ENCODE data around the gene IRAK1.

The IRAK1 gene

DNA sequence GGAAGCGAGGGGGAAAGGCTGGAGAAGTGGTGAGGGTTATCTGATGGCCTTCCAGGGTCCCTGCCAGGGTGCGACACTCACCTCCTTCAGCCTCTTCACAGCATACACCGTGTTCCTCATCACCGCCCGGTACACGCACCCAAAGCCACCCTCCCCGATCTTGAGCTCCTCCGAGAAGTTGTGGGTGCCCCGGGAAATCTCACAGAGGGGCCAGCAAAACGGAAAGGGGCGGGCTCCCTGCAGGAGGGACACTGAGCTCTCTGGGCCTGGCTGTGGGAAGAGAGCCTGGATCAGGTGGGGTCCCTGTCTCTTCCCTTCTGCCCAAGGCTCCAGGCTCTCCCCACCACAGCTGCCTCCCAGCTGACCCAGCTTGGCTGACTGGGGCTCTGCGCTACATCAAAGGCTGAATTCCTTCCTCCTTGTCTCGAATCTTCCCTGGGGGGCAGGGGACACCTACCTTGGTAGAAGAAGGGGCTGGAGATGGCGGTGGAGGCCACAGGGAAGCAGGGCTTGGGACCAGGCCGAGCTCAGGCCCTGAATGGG is 1.1 kb downstream of the IRAK1 start:
- Mint-ChIP-seq H3K36me3 (ENCODE audit: low read depth) (peaks cover 8% of the 10 kb centered on the region), H3K27ac (peak overlapping the region; percentile 82), H3K4me1 (ENCODE audit: low read depth) (peaks cover 7% of the 10 kb centered on the region), H3K4me3 (peak overlapping the region; percentile 86), H3K9me3 (no peaks in the 10 kb centered on the region), H3K27me3 (ENCODE audit: low read depth) (no peaks in the 10 kb centered on the region)

DNA sequence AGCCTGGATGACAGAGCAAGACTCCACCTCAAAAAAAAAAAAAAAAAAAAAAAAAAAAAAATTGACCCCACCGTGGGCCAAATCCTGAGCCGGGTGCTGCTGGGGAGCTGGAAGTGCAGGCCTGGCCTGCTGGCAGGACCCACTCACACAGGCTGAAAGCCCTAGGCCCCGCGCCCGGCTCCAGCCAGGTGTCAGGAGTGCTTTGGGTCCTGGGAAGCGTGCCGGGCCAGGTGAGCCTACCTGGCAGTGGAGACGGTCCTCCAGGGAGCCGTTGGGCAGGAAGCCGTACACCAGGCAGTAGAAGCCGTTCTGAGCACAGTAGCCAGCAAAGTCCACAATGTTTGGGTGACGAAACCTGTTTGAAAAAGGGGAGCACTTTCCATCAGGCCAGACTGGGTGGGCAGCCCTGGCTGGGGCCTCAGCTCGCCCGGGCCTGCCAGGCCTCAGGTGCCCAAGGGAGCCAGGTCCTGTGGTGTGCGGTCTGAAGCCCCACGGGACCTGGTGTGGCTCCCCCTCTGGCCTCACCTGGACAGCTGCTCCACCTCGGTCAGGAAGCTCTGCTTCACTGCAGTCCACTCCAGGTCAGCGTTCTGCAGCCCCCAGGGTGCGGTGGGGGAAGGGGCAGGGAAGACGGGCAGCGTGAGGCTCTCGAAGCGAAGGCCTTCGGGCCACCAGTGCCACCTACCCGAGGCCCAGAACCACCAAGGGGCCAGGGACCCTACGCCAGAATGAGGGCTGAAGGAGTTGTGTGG is 1.8 kb downstream of the IRAK1 start:
- no peaks in the 10 kb centered on the region for H3K9me3 Mint-ChIP-seq
- no peaks in the 10 kb centered on the region for H3K27me3 Mint-ChIP-seq (ENCODE audit: low read depth)
- H3K27ac Mint-ChIP-seq: no peak overlapping the region
- H3K36me3 Mint-ChIP-seq (ENCODE audit: low read depth): peaks cover 8% of the 10 kb centered on the region
- H3K4me3 Mint-ChIP-seq: peak overlapping the region; percentile 86
- peaks cover 8% of the 10 kb centered on the region for H3K4me1 Mint-ChIP-seq (ENCODE audit: low read depth)

DNA sequence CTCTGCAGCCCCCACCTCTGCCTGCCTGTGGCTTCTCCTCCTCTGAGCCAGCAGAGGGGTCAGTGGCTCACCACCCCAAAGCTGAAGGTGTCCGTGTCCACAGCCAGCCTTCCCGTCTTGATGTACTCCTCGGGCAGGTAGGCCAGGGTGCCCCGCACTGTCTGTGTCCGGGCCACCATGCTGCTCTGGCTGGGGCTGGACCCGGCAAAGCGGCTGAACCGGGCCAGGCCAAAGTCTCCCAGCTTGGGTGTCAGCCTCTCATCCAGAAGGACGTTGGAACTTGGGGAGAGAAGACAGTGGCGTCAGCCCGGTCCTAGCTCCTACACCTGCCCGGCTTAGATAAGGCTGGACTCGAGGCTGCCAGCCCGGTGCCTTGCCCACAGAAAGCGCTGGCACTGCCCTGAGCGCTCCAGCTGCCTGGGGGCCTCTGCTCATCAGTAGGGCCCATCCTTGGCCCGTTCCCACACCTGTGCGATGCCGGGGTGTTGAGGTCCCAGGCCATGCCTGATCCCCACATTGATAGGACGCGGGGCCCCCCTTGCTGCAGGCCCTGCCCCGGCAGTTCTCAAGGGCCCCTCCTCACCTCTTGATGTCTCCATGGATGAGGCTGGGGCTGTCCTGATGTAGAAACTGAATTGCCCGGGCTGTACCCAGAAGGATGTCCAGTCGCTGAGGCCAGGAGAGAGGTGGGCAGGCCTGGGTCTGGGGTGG is 3.2 kb downstream of the IRAK1 start:
- Mint-ChIP-seq H3K4me3 (no peak overlapping the region), H3K27me3 (ENCODE audit: low read depth) (no peaks in the 10 kb centered on the region), H3K9me3 (no peaks in the 10 kb centered on the region), H3K36me3 (ENCODE audit: low read depth) (peaks cover 8% of the 10 kb centered on the region), H3K27ac (no peak overlapping the region), H3K4me1 (ENCODE audit: low read depth) (peaks cover 8% of the 10 kb centered on the region)

DNA sequence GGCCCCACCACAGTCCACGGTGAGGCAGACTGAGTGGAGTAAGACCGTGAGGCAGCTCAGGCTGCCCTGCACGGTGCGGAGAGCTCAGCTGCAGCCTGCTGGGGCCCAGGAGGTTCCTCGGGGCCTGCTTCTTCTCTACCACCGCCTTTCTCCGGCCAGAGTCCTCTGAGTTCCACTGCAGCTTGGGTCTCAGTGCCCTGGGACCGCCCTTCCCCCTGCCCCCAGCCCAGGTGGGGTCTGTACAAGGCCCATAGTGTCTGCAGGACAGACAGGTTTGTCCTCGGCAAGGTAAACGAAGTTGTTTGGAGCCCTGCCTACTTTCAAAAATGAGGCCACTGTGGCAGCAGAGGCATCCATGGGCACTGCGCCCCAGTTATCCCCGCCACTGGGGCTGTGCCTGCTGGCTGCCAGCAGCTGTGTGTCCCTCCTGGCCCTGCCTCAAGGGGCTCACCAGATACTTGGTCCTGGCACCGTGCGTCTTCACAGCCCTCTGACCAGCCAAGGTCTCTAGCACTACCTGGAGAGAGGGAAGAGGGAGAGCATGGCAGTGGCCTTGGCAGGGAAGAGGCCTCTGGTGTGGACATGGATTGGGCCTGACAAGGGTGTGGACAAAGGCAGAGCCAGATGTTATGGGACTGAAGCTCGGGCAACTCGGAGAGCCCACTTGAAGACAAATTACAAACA is 4.0 kb downstream of the IRAK1 start:
- Mint-ChIP-seq H3K36me3 (ENCODE audit: low read depth) (peaks cover 8% of the 10 kb centered on the region), H3K27me3 (ENCODE audit: low read depth) (no peaks in the 10 kb centered on the region), H3K27ac (peak overlapping the region; percentile 15), H3K4me3 (peak overlapping the region; percentile 54), H3K9me3 (no peaks in the 10 kb centered on the region), H3K4me1 (ENCODE audit: low read depth) (peaks cover 8% of the 10 kb centered on the region)

DNA sequence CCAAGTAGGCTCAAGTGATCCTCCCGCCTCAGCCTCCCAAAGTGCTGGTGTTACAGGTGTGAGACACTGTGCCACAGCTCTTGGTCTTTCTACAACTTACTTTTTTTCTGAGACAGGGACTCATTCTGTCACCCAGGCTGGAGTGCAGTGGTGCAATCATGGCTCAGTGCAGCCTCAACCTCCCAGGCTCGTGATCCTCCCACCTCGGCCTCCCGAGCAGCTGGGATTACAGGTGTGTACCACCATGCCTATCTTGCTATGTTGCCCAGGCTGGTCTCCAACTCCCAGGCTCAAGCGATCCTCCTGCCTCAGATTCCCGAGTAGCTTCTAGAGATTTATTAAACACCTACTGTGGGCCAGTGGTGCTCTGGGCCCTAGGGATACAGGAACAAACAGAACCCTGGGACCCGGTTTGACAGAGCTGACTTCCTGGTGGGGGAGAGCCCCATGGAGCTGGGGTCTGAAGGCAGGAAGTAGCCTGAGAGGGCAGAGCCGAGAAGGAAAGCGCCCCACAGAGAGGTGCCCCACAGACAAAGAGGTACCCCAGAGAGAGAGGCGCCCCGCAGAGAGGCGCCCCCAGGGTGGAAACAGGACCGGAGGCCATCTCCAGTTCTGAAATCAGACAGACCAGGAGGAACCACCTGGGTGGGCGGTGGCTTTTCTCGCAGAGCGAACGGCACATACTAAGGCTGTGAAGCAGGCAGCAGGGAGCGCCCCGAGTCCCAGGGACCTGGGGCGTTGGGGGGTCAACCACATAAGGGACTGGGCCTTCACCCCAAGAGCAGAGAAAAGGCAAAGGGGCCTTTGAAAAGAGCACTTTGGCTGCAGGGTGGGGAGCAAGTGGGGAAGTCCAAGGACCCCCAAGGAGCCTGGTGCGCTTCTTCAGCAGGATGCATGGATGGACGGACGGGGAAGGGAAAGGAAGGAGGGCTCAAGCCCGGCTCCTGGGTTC is 5.0 kb downstream of the IRAK1 start:
- Mint-ChIP-seq H3K9me3 (no peaks in the 10 kb centered on the region), H3K27me3 (ENCODE audit: low read depth) (no peaks in the 10 kb centered on the region), H3K4me1 (ENCODE audit: low read depth) (peaks cover 4% of the 10 kb centered on the region), H3K36me3 (ENCODE audit: low read depth) (peaks cover 8% of the 10 kb centered on the region), H3K27ac (no peak overlapping the region), H3K4me3 (no peak overlapping the region)

DNA sequence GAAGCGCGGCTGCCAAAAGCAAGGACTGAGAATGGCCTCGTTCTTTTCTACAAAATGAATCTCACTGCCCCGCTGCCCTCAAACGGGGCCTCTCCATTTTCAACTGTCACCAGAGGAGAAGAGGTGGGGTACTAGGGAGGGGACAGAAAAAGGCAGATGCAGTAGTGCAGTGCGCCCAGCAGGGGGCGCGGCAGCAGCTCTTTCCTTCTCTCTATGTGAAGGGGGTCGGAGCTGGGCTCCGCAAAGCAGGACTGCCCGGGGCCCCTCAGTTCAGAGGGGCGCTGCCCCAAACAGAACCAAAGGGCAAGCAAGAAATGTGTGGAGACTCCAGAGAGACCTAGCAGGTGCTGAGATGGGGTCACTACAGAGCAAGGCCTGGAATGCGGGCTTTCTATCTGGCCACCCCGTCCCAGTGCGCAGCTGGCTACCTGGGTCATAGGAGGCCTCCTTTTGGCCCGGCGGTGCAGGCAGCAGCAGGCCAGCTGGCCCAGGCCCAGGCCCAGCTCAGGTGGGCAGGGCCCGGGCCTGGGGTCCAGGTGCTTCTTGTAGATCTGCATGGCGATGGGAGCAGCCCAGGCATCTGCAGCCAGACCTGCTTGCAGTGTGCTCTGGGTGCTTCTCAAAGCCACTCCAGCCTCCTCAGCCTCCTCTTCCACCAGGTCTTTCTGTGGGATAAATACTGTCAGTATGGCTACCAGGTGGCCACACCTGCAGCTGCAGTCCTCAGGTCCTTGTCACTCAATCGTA is 5.9 kb downstream of the IRAK1 start:
- Mint-ChIP-seq H3K4me3 (no peak overlapping the region), H3K4me1 (ENCODE audit: low read depth) (peaks cover 5% of the 10 kb centered on the region), H3K36me3 (ENCODE audit: low read depth) (peaks cover 6% of the 10 kb centered on the region), H3K27ac (no peak overlapping the region), H3K27me3 (ENCODE audit: low read depth) (no peaks in the 10 kb centered on the region), H3K9me3 (no peaks in the 10 kb centered on the region)

DNA sequence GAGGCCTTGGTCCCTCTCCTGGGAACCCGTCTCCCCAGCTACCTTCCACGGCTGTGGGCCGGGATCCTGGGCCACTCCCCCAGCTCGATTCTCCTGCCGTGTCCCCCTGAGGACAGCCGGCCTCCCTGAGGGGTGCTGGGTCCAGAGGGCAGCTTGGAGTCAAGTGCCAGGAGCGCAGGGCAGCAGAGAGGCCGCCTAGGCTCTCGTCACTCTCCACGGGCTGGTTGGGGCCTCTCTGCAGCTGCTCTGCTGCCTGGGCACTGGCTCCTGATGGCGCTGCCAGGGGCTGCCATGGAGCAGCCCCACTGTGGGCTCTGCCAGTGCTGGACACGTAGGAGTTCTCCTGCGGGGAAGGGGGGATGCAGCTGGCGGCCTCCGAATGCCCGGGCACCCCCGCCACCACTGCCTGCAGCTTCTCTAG is 6.7 kb downstream of the IRAK1 start:
- Mint-ChIP-seq H3K27ac (no peak overlapping the region), H3K9me3 (no peaks in the 10 kb centered on the region), H3K4me3 (no peak overlapping the region), H3K36me3 (ENCODE audit: low read depth) (peaks cover 6% of the 10 kb centered on the region), H3K27me3 (ENCODE audit: low read depth) (no peaks in the 10 kb centered on the region), H3K4me1 (ENCODE audit: low read depth) (peaks cover 8% of the 10 kb centered on the region)

DNA sequence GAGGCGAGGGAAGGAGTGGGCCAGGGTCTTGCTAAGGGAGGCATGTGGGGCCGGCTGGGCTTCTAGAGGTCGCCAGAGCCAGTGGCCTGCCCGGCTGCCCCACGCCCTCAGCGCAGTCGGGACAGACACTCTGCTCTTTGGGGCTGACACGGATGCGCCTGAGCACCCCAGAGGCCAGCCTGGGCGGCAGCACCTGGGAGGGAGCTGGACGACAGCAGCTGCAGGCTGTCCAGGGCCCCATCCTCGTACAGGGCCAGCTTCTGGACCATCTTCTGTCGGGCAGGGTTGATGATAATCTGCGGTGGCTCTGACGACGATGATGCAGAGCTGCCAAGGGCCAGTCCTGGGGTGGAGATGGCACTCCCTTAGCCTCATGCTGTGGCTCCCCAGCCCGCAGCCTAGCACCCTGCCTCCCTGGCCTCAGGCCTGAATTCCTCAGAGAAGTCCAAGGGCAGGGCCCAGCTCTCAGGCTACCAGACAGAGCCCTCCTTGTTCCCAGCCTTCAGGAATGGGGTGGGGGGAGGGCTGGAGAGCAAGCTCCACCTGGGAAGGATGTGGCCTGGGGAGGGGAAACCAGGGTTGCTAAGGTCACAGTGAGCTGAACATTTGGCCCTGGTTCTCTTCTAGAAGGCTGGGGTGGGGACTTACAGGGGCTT is 7.2 kb downstream of the IRAK1 start:
- peaks cover 10% of the 10 kb centered on the region for H3K36me3 Mint-ChIP-seq (ENCODE audit: low read depth)
- no peaks in the 10 kb centered on the region for H3K27me3 Mint-ChIP-seq (ENCODE audit: low read depth)
- no peak overlapping the region for H3K27ac Mint-ChIP-seq
- H3K9me3 Mint-ChIP-seq: no peaks in the 10 kb centered on the region
- H3K4me1 Mint-ChIP-seq (ENCODE audit: low read depth): peaks cover 11% of the 10 kb centered on the region
- H3K4me3 Mint-ChIP-seq: no peak overlapping the region

DNA sequence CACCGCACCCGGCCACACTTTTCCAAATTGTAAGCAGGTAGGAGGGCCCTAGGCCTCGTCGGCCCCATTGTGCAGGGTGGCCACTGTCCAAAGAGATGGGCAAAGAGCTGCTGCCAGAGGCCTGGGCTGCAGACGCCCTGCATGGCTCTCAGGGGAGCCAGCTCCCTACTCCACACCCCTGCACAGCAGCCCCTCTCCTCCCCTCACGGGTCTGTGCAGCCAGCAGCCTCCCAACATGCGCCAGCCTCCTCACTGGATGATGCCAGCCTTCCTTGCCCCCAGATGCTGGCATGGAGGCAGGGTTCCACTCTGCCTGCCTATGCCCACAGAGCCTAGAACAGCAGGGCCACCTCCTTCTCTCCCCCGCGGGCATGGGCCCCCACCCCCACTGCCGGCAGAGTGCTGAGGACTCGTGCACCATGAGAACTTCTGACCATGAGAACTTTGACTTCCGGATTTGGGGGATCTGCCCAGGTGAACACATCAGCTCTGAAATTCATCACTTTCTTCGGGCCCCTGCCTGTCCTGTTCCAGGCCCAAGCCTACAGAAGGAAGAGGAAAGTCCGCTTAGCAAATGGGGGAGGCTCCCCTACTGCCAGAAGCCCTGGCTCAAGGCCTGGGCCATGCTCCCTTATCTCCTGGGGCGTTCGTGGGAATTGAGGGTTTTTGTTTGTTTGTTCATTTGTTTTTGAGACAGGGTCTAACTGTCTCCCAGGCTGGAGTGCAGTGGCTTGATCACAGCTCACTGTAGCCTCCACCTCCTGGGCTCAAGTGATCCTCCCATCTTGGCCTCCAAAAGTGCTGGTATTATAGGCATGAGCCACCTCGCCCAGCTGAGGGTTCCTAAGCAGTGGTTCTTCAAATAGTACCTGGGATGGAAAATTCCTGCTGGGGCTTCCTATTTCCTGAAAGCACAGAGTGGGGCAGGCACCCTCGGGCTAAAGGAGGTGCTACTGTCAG is 8.0 kb downstream of the IRAK1 start:
- no peaks in the 10 kb centered on the region for H3K9me3 Mint-ChIP-seq
- no peak overlapping the region for H3K4me3 Mint-ChIP-seq
- H3K27ac Mint-ChIP-seq: no peak overlapping the region
- peaks cover 11% of the 10 kb centered on the region for H3K4me1 Mint-ChIP-seq (ENCODE audit: low read depth)
- H3K36me3 Mint-ChIP-seq (ENCODE audit: low read depth): peaks cover 12% of the 10 kb centered on the region
- H3K27me3 Mint-ChIP-seq (ENCODE audit: low read depth): no peaks in the 10 kb centered on the region

DNA sequence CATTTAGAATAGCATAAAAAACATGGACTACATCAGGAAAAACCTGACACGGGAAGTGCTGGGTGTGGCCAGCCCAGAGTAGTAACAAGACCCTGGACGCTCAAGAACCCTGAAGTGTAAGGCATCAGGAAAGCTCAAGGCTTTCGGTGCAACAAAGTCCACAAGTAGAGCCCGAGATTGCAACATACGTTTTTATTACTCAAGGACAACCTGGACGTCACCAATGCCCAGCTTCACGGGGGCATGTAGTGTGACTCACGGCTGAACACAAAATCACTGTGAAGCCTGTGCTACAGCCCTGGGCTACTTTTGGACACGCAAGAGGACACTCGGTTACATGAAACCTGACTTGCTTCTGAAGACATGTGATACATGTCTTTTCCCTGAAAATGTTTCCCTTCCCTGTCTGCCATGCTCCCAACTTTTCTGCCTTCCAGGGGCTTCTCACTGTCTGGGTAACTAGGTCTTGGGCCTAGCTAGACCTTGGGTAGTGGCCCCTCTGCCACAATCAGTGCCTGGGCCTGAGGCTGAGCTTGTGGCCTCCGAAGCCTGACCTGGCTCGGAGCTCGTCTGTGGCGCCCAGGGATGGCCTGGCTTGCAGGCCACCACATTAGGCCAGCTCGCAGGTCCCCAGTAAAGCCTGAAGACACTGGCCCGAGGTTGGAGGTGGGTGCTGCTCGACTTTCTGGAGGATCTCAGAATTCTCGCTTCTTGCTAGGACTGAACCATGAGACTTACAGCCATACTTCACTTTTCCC is 9.2 kb downstream of the IRAK1 start:
- Mint-ChIP-seq H3K4me3 (no peak overlapping the region), H3K27ac (no peak overlapping the region), H3K36me3 (ENCODE audit: low read depth) (peaks cover 15% of the 10 kb centered on the region), H3K9me3 (no peaks in the 10 kb centered on the region), H3K4me1 (ENCODE audit: low read depth) (peaks cover 9% of the 10 kb centered on the region), H3K27me3 (ENCODE audit: low read depth) (no peaks in the 10 kb centered on the region)

DNA sequence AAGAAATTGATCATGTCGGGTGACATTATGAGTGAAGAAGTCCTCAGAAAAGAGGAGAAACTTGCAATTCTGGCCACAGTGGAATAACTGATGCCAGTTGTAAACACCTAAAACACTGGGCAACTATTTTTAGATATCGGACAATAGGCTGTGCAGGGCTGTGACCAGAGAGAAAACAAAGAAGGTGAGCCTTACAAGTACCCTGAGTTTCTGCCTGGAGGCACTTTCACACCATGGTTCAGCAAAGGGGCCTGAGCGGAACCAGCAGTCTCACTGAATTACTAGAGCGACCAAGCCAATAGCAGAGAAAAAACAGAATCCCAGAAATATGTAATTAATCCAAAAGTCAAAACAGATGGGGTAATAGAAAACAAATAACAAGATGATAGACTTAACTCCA is 11.2 kb downstream of the IRAK1 start:
- Mint-ChIP-seq H3K9me3 (no peaks in the 10 kb centered on the region), H3K36me3 (ENCODE audit: low read depth) (peaks cover 15% of the 10 kb centered on the region), H3K27ac (no peak overlapping the region), H3K27me3 (ENCODE audit: low read depth) (no peaks in the 10 kb centered on the region), H3K4me3 (no peak overlapping the region), H3K4me1 (ENCODE audit: low read depth) (peaks cover 8% of the 10 kb centered on the region)

DNA sequence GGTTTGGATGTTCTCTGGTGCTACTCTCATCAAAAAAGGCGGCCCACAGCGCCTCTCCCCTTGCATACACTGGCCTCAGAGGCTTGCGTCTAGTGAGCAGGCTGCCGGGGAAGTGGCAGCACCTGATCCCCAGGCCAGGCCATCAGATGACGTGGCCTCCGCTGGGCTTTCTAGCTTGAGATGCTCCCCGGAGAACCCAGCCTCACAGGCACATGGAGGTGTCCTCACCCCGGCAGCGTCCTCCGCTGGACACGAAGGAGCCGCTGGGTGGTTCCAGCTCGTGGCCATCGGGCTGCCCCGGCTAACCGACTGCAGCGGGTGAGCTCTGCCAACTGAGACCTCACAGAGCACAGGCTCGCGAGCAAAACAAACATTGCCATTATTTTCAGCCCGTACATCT is 12.8 kb downstream of the IRAK1 start:
- Mint-ChIP-seq H3K4me3 (no peak overlapping the region), H3K36me3 (ENCODE audit: low read depth) (peaks cover 17% of the 10 kb centered on the region), H3K27me3 (ENCODE audit: low read depth) (no peaks in the 10 kb centered on the region), H3K9me3 (no peaks in the 10 kb centered on the region), H3K27ac (no peak overlapping the region), H3K4me1 (ENCODE audit: low read depth) (peaks cover 12% of the 10 kb centered on the region)
